Inflammatory macrophage treated with lipopolysaccharide for 4 hours (primary cell): ENCODE measurements around the gene AQP12A.
"Not testable (repeated sequence)": the region's sequence is repeated elsewhere in the genome, so short reads cannot be mapped to it uniquely, and the experiment has no call there.

Experiments used
- DNase-seq: peaks from one replicate; pipeline ENCODE4 v3.0.0-alpha.2; 2020

AQP12A gene

GRCh38 chr2:240690421-240691074 lies 1.1 kb upstream of the AQP12A start:
- not testable (repeated sequence) for DNase-seq

DNA sequence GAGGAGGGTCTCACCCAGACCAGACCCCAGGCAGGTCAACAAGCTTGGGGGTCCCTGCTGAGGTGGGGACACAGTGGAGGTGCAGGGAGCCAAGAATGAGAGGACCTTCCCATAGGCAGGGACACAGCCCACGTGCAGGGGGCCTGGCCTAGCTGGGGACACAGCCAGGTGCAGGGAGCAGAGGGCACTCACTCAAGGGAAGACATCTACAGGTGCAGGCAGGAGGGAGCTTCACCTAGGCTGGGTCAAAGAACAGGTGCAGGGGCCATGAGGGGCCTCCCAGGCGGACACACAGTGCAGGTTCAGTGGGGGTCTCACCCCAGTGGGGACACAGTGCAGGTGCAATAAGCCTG lies 615 bp upstream of the AQP12A start:
- not testable (repeated sequence) for DNase-seq

DNA sequence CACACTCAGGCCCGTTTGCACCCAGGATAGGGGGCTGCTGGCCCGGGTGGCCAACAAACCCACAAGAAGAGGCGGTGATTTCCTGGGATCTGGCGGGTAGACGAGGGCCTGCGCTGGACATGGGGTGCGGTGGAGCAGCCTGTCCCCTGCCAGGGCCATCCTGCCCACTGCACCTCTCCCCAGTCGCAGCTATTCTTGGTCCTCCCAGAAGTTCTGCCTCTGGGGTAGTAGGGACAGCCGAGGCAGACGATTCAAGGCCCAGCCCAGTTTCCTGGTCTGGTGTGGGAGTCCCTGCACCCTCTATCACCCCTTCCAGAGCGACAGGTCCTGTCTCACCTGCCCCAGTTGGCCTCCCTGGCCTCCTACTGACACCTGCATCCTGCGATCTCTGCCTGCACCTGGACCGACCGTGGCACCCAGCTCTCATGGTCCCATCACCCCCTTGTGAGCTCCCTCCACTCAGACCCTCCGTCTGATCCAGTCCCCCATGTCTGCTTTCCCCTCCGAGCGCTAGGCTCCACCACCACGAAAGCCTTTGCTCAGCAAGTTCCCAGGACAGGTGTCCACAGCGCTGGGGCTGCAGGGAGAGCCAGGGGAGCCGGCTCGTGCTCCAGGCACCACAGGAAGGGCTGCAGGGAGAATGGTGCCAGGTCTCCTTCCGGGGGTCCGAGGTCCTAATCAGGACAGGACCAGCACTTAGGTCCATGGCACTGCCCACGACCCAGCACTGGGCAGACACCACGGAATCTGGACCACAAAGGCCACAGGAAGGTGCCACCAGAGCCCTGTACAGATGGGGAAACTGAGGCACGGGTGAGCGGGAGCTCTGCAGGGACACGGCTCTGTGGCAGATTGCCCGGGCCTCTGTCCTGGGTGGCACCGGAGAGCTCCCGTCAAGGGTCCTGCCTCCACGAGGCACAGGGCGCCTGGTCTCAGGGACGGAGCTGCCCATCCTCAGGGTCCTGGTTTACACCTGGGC lies 1.2 kb downstream of the AQP12A start:
- not testable (repeated sequence) for DNase-seq

GRCh38 chr2:240694304-240694703 lies 2.6 kb downstream of the AQP12A start:
- DNase-seq, result not testable (repeated sequence)

GRCh38 chr2:240695593-240695992 lies 3.9 kb downstream of the AQP12A start:
- DNase-seq, result not testable (repeated sequence)

- not testable (repeated sequence) for DNase-seq
These were observed 4.8 kb downstream of the AQP12A start for GRCh38 chr2:240696469-240696868.

- DNase-seq, result not testable (repeated sequence)
These were observed 7.3 kb downstream of the AQP12A start for GRCh38 chr2:240698852-240699561.

GRCh38 chr2:240699835-240700234 lies 8.2 kb downstream of the AQP12A start:
- DNase-seq, result not testable (repeated sequence)

GRCh38 chr2:240700616-240701015 lies 8.9 kb downstream of the AQP12A start:
- DNase-seq, result not testable (repeated sequence)

DNA sequence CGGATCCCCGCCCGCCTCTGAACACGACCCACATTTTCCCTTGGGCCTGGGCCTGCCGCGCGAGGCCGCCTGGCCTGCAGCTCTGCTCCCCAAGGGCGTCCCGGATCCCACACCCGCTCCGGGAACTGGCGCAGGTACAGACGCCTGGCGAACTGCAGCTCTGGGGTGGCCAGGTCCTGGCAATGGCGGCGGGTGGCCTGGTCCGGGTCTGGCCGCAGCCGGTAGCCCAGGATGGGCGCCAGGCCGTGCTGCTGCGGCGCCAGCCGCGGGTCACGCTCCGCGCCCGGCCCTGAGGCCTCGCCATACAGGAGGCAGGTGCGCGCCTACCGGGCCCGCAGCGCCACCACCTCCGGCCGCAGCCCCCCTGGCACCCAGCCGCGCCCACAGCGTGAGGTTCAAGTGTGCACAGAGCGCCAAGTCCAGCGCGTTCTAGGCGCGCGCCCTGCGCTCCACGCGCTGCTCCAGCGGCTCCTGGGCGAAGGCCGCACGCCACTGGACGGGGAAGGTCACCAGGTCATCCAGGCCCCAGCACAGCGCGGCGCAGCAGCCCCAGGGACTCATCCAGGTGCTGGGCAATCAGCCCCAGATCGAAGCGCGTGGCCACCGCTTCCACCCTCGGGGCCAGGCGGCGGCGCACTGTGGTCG lies 9.5 kb downstream of the AQP12A start:
- DNase-seq, result no peak

GRCh38 chr2:240701736-240702639 lies 10.3 kb downstream of the AQP12A start:
- DNase-seq, result no peak

GRCh38 chr2:240702640-240703011 lies 11.0 kb downstream of the AQP12A start:
- no peak for DNase-seq

DNA sequence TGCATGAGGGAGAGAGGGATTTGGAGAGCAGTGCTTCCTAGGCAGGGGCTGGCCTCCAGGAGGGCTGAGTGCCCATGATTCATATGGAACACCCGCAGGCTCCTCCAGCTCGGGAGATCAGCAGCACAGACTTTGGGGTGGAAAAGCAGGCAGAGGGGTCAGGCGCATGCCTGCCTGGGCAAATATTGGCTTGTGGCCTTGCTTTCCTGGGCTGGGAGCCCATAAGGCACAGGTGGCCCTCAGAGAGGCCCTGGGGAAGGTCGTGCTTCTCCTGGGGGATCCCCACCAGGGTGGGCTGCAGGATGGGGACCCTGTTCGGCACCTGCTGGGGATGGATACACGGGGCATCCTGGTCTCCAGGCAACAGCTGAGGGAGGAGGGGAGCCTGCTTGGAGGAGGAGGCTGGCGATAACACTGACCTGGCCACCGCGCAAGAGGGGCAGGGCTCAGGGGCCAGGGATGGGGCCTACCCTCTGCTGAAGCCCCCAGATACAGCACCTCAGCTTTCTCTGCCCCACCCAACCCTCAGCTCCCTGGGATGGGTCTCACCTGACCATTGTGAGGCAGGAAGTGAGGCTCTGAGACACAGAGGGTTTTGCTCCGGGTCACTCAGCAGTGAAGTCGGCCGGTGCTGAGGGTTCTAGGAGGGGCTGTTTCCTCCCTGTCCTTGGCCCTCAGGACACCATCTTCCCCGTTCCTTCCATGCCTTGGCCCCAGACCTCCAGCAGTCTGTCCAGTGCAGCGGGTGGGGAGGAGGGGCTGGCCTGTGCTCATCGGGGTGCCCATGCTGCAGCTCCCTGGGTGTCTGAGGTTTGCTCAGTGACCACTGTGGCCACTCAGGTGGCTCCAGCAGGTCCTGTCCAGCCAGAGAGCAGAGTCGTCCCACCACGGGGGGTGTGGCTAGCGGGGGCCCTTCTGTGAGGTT lies 12.0 kb downstream of the AQP12A start:
- no peak for DNase-seq

- DNase-seq, result no peak
These were observed 13.0 kb downstream of the AQP12A start for GRCh38 chr2:240704651-240705050.

DNA sequence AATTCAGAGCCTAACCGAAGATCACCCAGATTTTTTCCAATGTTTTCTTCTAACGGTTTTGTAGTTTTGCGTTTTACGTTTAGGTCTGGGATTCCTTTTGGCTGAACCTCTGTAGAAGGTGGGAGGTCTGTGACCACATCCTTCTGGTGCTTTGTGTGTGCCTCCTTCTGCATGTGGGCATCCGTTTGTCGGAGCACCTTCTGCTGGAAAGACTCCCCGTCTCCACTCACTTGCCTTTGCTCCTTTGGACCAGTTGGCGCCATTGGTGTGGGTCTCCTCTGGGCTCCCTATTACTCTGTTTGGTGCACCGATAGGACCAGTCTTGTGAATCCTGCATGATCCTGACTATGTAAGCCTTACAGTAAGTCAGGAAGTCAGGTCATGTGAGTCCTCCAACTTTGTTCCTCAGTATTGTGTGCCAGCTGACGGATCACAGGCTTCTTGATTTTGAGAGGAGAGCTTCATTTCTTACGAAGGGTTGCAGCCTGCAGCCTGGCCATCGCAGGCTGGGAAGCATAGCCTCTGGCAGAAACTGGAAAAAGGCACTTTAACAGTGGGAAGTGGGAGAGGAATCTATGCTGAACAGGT lies 13.6 kb downstream of the AQP12A start:
- peak; percentile 66 for DNase-seq

DNA sequence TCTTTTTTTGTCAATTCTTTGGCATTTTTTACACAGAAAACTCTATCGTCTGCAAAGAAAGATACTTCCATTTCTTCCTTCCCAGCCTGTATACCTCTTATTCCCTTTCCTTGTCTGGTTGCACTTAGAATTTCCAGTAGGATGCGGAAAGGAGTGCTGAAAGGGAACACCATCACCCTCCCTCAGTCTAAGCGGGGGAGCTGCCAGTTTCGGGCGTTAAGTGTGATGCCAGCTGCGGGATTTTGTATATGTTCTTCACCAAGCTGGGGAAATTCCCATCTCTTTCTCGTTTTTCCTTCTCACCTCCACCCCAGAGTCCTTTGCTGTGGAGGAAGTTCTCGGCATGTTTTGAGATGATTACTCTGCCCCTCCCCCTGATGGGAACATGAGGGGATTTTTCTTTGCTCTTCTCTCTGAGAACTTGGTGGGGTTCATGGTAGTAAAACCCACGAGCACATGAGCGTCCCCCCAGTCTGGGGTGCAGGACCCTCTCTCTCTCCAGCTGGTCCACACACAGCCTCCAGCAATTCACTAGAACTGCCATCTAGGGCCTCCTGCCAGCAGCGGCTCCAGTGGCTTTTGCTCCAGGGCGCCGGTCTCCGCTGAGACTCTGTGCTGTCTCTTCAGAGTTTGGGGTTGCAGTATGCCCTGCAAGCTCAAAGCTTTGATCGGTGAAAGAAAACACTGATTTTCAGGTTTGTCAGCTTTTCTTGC lies 15.5 kb downstream of the AQP12A start:
- DNase-seq, result no peak

DNA sequence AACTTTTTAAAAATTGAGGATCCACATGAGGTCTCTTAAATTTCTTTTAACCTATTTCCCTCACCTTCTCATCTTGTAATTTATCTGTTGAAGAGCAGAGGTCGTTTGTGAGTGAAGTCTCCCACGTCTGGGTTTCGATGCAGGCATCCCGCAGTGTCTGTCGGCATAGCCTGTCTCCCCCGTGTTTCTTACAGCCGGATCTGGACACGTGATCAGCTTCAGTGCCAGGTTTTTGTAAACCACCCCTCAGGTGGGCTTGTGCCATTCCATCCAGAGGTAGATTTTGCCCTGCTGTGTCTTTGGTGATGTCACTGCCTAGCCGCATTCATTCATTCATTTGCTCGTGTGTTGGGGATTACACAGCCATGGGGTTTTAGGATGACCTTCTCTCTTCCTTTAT lies 16.2 kb downstream of the AQP12A start:
- DNase-seq, result no peak

DNA sequence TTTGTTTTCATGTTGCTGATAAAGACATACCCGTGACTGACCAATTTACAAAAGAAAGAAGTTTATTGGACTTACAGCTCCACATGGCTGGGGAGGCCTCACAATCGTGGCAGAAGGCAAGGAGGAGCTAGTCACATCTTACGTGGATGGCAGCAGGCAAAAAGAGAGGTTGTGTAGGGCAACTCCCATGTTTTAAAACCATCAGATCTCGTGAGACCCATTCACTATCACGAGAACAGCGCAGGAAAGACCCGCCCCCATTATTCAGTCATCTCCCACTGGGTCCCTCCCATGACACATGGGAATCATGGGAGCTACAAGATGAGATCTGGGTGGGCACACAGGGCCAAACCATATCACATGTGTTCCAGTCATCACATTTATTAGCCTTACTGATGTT lies 16.8 kb downstream of the AQP12A start:
- DNase-seq, result no peak

DNA sequence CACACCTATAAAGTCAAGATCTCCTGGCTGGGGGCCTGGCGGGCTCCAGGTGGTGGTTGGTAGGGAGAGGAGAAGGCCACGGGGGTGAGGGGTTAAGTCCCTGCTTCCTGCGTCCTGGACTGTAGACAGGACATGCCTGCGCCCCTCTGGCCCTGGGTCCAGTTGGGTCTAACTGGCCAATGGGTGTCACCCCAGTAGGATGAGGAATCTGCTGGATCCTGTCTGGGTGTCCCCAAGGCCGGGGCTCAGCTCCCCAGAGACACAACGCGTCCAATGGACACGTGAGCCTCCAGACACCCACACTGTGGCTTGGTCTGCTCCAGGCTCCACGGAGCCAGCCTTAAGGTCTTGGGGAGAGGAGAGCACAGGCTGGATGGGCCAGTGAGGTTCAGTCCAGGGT lies 19.6 kb downstream of the AQP12A start:
- DNase-seq, result no peak

- DNase-seq, result no peak
These were observed 20.0 kb downstream of the AQP12A start for GRCh38 chr2:240711701-240712100.
